ENCODE measurements around the gene ASPA.

ASPA gene

DNA sequence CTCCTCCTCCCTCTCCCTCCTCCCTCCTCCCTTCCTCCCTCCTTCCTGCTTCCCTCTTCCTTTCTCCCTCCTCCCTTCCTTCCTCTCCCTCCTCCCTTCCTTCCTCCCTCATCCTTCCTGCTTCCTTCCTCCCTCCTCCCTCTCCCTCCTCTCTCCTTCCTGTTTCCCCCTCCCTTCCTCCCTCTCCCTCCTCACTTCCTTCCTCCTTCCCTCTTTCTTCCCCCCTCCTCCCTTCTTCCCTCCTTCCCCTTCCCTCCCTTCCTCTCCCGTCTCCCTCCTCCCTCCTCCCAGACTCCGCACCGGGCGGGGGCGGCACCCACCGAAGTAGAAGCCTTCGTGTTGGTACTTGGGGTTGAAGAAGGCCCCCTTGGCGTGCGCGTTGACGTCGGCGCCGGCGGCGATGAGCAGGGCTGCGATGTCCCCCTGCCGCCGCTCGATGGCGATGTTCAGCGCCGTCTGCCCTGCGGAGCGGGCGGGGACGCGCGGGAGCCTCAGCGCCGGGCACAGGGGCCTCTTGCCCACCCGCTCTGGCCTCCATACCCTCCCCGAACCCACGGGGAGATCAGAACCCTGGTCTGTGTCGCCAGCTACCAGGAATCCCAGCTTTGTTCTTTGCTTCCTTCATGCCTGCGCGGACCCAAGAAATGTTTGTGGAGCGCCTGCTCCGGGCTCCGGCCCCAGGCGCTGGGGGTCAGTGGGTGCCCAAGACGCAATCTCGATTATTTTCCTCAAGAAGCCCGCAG is 59.6 kb downstream of the ASPA start:
- DNase-seq, result peak; percentile 48 to 61

DNA sequence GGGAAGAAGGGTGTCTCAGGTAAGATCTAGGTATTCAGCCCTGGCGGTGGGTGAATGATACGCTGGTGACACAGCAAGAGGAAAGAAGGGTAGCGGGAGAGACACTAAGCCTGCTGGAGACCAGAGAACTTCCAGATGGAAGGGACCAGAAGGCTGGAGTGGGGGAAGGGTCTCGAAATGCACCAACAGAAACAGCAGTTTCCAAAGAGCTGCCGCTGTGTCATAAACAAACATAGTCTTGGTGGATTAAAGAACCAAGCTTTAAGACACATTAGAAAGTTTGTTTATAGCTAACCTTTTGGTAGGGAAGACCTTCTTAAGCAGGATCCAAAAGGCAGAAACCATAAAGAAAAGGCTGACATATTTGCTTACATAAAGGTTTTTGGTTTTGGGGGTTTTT is 60.9 kb downstream of the ASPA start:
- no peak for DNase-seq

GRCh38 chr17:3539881-3540540 is 64.2 kb downstream of the ASPA start:
- DNase-seq, result no peak

GRCh38 chr17:3542410-3543088 is 66.8 kb downstream of the ASPA start:
- no peak for DNase-seq

- DNase-seq, result no peak
Observed at GRCh38 chr17:3543453-3543852, 67.7 kb downstream of the ASPA start.

DNA sequence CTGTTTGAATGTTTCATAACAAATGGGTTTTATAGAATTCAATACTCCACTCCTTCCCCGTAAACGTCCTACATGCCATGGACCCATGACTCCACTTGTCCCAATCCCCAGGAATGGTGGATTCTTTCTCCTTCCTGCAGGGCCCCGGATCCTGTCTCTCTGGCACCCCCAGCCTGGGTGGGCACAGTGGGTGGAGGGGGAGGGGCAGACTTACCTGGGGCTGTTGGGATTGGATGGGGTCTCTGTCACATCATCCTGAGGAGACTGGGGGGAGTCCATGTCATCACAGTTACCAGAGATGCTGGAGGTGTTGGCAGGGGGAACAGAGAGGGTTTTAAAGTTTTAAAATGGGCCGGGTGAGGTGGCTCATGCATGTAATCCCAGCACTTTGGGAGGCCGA is 68.6 kb downstream of the ASPA start:
- DNase-seq, result no peak

GRCh38 chr17:3545151-3545550 is 69.4 kb downstream of the ASPA start:
- no peak for DNase-seq

DNA sequence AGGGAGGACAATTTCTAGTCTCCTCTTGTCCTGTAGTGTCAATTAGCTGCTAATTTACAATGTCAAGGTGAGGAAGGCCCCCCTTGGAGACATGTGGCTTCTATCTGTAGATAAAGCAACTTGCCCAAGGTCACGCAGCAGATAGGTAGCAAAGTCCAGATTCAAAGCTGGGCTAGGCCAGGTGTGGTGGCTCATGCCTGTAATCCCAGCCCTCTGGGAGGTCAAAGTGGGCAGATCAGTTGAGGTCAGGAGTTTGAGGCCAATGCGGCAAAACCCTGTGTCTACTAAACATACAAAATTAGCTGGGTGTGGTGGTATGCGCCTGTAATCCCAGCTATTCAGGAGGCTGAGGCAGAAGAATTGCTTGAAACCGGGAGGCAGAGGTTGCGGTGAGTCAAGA is 70.7 kb downstream of the ASPA start:
- no peak for DNase-seq

GRCh38 chr17:3546997-3547396 is 71.2 kb downstream of the ASPA start:
- DNase-seq, result no peak

DNA sequence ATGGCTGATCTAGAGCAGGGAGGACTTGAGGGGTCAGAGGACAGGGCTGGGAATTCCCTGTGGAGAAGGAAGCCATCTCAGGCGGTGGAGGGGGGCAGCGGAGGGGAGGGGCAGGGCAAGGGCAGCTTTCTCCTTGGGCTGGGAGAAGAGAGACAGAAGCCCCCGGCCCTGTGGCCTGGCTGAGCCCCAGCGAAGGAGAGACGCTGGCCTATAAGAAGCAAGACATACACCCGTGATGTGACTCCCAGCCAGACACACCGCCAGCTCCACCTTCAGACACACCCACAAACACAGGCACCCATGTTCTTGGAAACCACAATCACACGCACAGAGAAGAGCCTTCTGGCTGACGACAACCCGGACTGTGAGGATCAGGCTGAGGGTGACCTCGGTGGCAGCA is 71.8 kb downstream of the ASPA start:
- DNase-seq, result no peak

DNA sequence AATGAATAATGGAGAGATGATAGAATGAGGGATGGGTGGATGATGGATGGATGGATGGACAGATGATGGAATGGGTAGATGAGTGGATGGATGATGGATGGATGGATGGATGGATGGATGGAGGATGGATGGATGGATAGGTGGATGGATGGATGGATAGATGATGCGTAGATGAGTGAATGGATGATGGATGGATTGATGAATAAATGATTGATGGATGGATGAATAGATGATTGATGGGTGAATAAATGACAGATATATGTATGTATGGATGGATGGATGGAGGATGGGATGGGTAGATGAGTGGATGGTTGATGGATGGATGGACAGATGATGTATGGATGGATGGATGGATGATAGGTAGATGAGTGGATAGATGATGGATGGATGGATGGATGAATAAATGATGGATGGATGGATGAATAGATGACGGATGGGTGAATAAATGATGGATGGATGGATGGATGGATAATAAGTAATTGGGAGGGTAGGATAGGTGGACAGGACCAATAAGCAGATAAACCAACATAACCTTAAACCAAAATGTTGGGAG is 73.9 kb downstream of the ASPA start:
- no peak for DNase-seq

- no peak for DNase-seq
Observed at GRCh38 chr17:3551189-3551588, 75.4 kb downstream of the ASPA start.

DNA sequence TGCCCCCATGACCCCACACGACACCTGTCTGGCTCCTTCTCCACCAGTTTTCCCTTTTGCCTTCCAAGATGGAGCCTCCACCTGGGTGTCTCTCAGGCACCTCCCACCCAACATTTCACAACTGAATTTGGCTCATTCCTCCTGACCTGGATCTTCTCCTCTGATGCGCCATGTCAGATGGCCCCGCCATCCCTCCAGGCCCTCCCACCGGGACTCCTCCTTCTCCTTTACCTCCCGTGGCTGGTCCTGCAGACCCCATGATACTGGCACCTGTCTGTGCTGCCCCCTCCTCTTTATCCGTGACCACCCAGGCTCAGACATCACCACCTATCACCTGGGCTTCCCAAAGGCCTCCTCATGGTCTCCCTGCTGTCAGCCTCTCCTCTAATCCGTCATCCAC is 77.1 kb downstream of the ASPA start:
- no peak for DNase-seq
